DND-41 (cell line): ENCODE data around the gene ADGRF5.

Source experiments
- EZH2 ChIP-seq: IDR thresholded peaks from 3 replicates; pipeline ENCODE4 v1.6.1; 2012; ENCODE audit warnings: borderline replicate concordance, low read depth, mild to moderate bottlenecking, moderate library complexity, low read length, inconsistent platforms; ENCODE audit not compliant: severe bottlenecking
- TF ChIP-seq, protein P1 (sequence below): IDR thresholded peaks from 2 replicates; pipeline ENCODE4 v1.5.1; 2012; ENCODE audit warnings: borderline replicate concordance, low read length, moderate library complexity, mild to moderate bottlenecking; ENCODE audit not compliant: poor library complexity, severe bottlenecking; ENCODE audit errors: extremely low read depth

DNA sequence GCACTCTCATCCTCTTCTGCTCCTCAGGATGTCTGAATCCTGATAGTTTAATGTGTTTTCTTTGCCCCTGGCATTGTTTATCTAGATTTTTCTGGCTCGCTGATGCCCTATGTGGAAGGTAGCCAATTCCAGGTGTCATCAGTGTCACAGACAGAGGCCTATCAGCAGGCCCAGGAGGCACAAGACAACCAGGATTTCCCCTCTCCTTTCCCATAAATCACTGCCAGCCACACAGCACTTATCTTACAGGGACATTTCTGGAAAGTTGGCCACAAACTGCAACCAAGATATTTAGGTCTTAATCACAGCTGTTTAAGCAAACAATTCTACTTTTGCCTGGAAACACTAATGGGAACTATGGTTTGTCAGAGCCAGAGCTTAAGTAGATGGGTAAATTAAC lies 28.1 kb downstream of the ADGRF5 start:
- TF ChIP-seq, protein P1, sequence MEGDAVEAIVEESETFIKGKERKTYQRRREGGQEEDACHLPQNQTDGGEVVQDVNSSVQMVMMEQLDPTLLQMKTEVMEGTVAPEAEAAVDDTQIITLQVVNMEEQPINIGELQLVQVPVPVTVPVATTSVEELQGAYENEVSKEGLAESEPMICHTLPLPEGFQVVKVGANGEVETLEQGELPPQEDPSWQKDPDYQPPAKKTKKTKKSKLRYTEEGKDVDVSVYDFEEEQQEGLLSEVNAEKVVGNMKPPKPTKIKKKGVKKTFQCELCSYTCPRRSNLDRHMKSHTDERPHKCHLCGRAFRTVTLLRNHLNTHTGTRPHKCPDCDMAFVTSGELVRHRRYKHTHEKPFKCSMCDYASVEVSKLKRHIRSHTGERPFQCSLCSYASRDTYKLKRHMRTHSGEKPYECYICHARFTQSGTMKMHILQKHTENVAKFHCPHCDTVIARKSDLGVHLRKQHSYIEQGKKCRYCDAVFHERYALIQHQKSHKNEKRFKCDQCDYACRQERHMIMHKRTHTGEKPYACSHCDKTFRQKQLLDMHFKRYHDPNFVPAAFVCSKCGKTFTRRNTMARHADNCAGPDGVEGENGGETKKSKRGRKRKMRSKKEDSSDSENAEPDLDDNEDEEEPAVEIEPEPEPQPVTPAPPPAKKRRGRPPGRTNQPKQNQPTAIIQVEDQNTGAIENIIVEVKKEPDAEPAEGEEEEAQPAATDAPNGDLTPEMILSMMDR = no peak
- no peak for TF ChIP-seq EZH2
